ENCODE results near the gene CST7.

Gene CST7

GRCh38 chr20:24984961-24985640 is 36.0 kb downstream of the CST7 start:
- no peak for DNase-seq (ENCODE audit: low read depth in 4 of 4, low spot score in 1 of 4)

DNA sequence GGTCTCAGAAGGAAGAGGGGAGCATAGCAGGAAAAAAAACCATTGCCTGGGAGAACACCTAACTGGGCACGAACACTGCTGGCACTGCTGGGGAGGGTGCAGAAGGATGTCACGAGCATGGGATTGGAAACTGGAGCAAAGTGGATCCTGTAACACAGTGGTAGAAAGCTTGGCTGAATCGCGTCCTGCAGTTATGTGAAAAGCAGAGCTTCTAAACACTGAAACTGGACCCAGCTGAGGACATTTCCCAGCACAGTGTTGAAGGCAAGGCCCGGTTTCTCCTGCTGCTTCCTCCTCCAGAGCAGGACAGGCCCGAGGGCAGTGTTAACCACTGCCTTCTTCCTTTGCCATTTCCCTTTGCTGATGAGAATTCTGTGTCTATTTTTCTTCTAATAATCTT is 36.7 kb downstream of the CST7 start:
- DNase-seq (ENCODE audit: low read depth in 4 of 4, low spot score in 1 of 4), result no peak

DNA sequence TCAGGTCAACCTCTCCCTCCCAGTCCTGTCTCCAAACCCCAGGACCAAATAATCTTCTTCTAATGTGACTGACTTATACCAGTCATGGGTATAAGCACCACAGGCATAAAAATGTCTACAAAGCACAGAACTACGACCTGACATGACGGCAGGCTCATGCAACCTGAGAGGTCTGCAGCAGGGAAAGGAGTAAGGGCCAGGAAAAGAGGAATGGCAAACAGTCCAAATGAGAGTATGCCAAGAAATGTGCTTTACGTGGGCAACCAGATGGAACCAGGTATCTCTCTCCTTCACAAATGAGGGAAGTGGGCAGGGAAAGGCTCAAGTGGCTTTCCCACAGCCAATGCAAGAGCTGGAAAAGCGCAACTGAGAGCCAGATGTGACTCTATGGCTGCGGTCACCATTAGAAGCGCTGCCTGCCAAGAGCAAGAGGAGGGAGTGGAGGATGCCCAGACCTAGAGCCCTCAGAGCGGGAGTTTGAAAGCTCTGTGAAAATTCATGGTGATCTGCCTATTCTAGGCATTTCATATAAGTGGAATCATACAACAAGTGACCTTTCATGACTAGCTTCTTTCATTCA is 37.5 kb downstream of the CST7 start:
- DNase-seq (ENCODE audit: low read depth in 4 of 4, low spot score in 1 of 4), result no peak

DNA sequence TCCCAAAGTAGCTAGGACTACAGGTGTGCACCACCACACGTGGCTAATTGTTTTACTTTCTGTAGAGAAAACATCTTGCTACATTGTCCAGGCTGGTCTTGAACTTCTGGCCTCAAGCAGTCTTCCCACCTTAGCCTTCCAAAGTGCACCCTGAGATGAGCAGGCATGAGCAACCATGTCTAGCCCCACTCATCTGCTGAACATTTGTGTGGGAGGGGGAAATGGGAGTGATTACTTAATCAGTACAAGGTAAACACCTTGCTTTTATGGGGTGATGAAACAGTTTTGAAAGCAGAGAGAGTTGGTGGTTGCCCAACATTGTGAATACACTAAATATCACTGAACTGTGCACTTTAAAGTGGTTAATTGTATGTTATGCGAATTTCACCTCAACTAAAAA is 38.2 kb downstream of the CST7 start:
- no peak for DNase-seq (ENCODE audit: low read depth in 4 of 4, low spot score in 1 of 4)

GRCh38 chr20:24987873-24988835 is 39.1 kb downstream of the CST7 start:
- no peak for DNase-seq (ENCODE audit: low read depth in 4 of 4, low spot score in 1 of 4)

- no peak for DNase-seq (ENCODE audit: low read depth in 4 of 4, low spot score in 1 of 4)
Measured at GRCh38 chr20:24989162-24989561, 40.1 kb downstream of the CST7 start.

GRCh38 chr20:24990810-24991252 is 41.8 kb downstream of the CST7 start:
- no peak for DNase-seq (ENCODE audit: low read depth in 4 of 4, low spot score in 1 of 4)

- DNase-seq (ENCODE audit: low read depth in 4 of 4, low spot score in 1 of 4), result peak in 2 of 4 experiments; percentile 8
Measured at GRCh38 chr20:24991897-24992486, 42.9 kb downstream of the CST7 start.

- DNase-seq (ENCODE audit: low read depth in 4 of 4, low spot score in 1 of 4), result peak; percentile 94 to 97 (median 95)
Measured at GRCh38 chr20:24992487-24993205, 43.6 kb downstream of the CST7 start, which contains the start of gene APMAP. APMAP (minus strand) TSS chr20:24992751; CDS start chr20:24992688, 63 bp downstream.

- DNase-seq (ENCODE audit: low read depth in 4 of 4, low spot score in 1 of 4), result no peak
Measured at GRCh38 chr20:24993337-24994185, 44.5 kb downstream of the CST7 start.

DNA sequence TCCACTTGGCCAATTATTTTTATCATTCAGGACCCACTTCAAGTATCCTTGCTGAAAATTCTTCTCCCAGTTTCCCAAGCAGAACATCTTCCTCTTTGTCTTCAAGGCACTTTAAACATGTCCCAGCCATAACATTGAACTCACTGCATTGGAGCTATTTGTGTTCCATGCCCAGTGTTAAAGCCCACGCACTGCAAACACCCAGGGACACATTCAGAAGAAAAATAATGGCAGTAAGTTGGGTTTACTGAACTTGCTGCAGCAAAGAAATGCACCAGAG is 45.1 kb downstream of the CST7 start:
- DNase-seq (ENCODE audit: low read depth in 4 of 4, low spot score in 1 of 4), result no peak

DNA sequence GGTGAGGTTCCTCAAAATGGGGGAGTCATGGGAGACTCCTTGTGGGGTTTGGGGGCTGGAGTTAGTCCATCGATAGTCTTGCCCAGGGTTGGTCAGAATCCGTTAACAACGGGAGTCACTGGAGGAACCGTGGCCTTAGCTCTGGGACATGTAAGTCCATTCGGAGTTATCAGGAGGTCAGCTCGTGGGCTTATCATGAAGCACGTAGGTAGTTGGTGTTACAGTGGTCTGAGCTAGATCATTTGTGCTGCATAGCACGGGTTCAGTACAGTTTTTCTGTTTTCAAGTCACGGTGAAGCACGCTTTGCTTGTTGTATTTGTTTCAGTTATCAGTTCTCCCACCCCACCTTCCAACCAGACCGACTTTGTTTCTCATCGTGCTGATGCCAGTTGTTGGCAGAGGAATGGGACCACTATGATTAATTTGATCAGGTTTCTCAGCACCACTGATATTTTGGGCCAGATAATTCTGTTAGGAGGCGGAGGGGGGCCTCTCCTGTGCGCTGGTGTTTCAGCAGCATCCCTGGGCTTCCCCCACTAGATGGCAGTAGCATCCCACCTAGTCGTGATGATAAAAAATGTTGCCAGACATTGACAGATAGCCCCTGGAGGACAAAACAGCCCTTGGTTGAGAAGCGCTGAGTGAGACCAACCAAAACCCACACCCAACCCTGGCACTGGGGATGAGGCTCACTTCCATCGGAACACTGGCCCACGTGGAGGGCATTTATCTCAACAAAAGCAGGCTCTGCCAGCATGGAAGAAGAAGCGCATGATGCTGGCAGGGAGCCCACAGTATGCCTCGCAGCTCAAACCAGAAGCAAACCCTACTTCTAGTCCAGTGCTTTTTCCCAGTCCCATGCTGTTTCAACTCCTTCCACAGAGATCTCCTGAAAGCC is 45.6 kb downstream of the CST7 start:
- DNase-seq (ENCODE audit: low read depth in 4 of 4, low spot score in 1 of 4), result peak; percentile 66 to 78 (median 68)

GRCh38 chr20:24995741-24996448 is 46.8 kb downstream of the CST7 start:
- DNase-seq (ENCODE audit: low read depth in 4 of 4, low spot score in 1 of 4), result no peak

DNA sequence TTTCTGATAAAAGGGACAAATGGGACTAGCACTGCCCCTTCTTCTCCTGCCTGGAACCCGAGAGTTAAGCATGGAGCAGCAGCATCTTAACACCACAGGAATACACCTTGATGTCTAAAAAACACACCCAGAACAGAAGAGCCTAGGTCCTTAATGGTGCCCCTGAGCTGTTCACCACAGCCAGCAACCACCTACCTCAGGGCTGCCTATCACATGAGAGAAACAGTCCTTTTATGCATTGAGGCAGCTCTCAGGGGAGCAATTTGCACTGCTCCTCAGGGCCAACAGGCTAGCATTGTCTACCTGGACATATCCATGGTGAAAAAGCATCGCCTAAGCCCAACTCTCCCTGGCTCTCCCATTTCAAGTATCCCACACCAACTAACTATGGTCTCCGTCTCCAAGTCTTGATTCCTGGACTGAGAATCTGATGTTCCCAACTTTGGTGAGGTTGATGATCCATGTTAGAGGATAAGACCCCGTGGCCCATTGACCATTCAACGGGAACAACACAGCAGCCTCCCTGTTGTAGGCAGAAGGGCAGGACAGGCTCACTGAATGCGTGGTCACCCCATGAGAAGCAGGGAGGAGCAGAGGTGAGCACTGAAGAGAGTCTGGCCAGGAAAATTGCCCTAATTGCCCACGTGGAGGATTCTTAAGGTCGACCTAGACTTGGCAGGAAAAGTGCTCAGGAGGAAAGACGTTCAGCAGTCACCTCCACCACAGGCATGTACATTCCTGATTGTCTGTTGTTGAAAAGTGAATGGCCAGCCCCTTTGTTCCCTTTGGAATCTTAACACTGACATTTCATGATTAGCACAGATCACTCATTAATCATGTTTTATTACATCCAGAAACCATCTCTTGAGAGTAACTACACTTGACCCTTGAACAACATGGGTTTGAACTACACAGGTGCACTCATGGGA is 47.6 kb downstream of the CST7 start:
- no peak for DNase-seq (ENCODE audit: low read depth in 4 of 4, low spot score in 1 of 4)

GRCh38 chr20:24998121-24998520 is 49.1 kb downstream of the CST7 start:
- no peak for DNase-seq (ENCODE audit: low read depth in 4 of 4, low spot score in 1 of 4)

GRCh38 chr20:24998631-24999445 is 49.8 kb downstream of the CST7 start:
- DNase-seq (ENCODE audit: low read depth in 4 of 4, low spot score in 1 of 4), result no peak

All from stimulated activated CD4-positive, alpha-beta T cell treated with anti-CD3 and anti-CD28 coated beads, Interleukin-1b, Interleukin-23, amount 100 ng/mL, for 24 hours (primary cell).